Fibroblast of lung (primary cell): ENCODE measurements around the gene TBRG1. TPM values are rescaled to one million over a fixed set of nuclear protein-coding genes. Genes with fewer than 3 reads are reported as not detected.

Source experiments
- DNase-seq, 2 donors: peaks; one replicate each; pipeline versions ENCODE4 v3.0.0 to v3.0.0-alpha.2; 2010; ENCODE audit warnings: low read depth in 2 of 2
- H2AFZ ChIP-seq: 2 replicates; pipeline ENCODE4 v1.5.1; 2012; ENCODE audit warnings: low read length, control low read depth, inconsistent platforms
- H3K27ac ChIP-seq: 2 replicates; pipeline ENCODE4 v1.5.1; 2011; ENCODE audit warnings: low read length, control low read depth; ENCODE audit not compliant: insufficient read depth
- H3K27me3 ChIP-seq: 2 replicates; pipeline ENCODE4 v1.5.1; 2011; ENCODE audit warnings: mild to moderate bottlenecking, low read length; ENCODE audit not compliant: control insufficient read depth, insufficient read depth
- H3K36me3 ChIP-seq: 2 replicates; pipeline ENCODE4 v1.5.1; 2011; ENCODE audit warnings: low read length; ENCODE audit not compliant: control insufficient read depth, insufficient read depth
- H3K4me1 ChIP-seq: 2 replicates; pipeline ENCODE4 v1.5.1; 2011; ENCODE audit warnings: low read length; ENCODE audit not compliant: control insufficient read depth, insufficient read depth; ENCODE audit errors: extremely low read depth
- H3K4me2 ChIP-seq: 2 replicates; pipeline ENCODE4 v1.5.1; 2011; ENCODE audit warnings: low read length, control low read depth; ENCODE audit not compliant: insufficient read depth; ENCODE audit errors: extremely low read depth
- H3K4me3 ChIP-seq, 4 experiments: fragments of 200-600 bp in 1 of 4; sonication (generic) in 1 of 4; replicated peaks in 1 of 4; 2 replicates each; pipeline ENCODE4 v1.5.1; 2011 to 2016; ENCODE audit warnings: low read length in 4 of 4, low read depth in 3 of 4, mild to moderate bottlenecking in 3 of 4, control low read depth in 2 of 4, inconsistent platforms in 1 of 4, mixed read lengths in 1 of 4; ENCODE audit not compliant: insufficient read depth in 1 of 4; ENCODE audit errors: control extremely low read depth in 1 of 4
- H3K79me2 ChIP-seq: 2 replicates; pipeline ENCODE4 v1.5.1; 2012; ENCODE audit warnings: mild to moderate bottlenecking, low read length, inconsistent platforms; ENCODE audit not compliant: control insufficient read depth, insufficient read depth
- H3K9ac ChIP-seq: 2 replicates; pipeline ENCODE4 v1.5.1; 2011; ENCODE audit warnings: mild to moderate bottlenecking, low read length, control low read depth; ENCODE audit not compliant: insufficient read depth
- H3K9me3 ChIP-seq: 2 replicates; pipeline ENCODE4 v1.5.1; 2012; ENCODE audit warnings: low read depth, low read length; ENCODE audit not compliant: control insufficient read depth, insufficient read depth
- H4K20me1 ChIP-seq: 2 replicates; pipeline ENCODE4 v1.5.1; 2011; ENCODE audit warnings: low read length; ENCODE audit not compliant: control insufficient read depth, insufficient read depth; ENCODE audit errors: extremely low read depth
- EZH2 ChIP-seq: IDR thresholded peaks from 2 replicates; pipeline ENCODE4 v1.5.1; 2012; ENCODE audit warnings: low read length, control low read depth, mild to moderate bottlenecking; ENCODE audit errors: missing control alignments
- polyA plus RNA-seq, 2 donors: library from polyadenylated mRNA; depleted of rRNA in 1 of 2; stranded (reverse) in 1 of 2; unstranded in 1 of 2; fragments of >200 nt; gene quantifications; 2 replicates each; pipeline ENCODE4 v1.2.1, GENCODE V29; 2011 to 2012; ENCODE audit warnings: missing spikeins in 1 of 2
- total RNA-seq: library from RNA; depleted of rRNA; stranded (reverse); fragments of >200 nt; gene quantifications from 2 replicates; pipeline ENCODE4 v1.2.1, GENCODE V29; 2014
- TF ChIP-seq, protein P1 (sequence below), 2 donors: IDR thresholded peaks in 1 of 2; conservative IDR thresholded peaks in 1 of 2; 1 replicate in 1 of 2; 2 replicates in 1 of 2; pipeline ENCODE4 v1.5.1; 2011 to 2012; ENCODE audit warnings: low read length in 2 of 2, control low read depth in 1 of 2, inconsistent platforms in 1 of 2, low read depth in 1 of 2, mild to moderate bottlenecking in 1 of 2

Gene TBRG1
- total and polyA plus RNA-seq, 2 donors (not counting 1 experiment from before 2014, with no cell fraction given) = 31.0 to 36.2 TPM

DNA sequence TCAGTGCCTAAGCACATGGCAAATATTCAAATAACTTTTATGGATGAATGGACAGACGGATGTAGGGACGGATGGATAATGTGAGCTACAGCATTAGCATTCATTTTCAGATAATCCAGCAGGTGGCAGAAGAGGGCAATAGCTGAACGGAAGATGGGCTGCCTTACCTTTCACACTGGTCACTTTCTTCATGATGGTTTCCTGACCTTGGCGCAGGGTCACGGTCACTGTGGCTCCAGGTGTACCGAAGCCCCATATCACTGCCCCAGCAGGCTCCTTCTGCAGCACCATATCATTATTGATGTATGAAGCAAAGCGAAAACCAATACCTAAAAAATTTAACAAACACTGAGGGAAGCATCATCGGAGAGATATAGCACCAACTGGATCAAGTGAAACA lies 46.5 kb downstream of the TBRG1 start:
- H3K36me3 ChIP-seq = no peaks in the 10 kb centered on the region
- H3K4me3 ChIP-seq = no peak overlapping the region
- no peaks in the 10 kb centered on the region for H4K20me1 ChIP-seq
- no peak overlapping the region for H2AFZ ChIP-seq
- H3K27ac ChIP-seq = no peak overlapping the region
- no peaks in the 10 kb centered on the region for H3K9me3 ChIP-seq
- no peak overlapping the region for H3K9ac ChIP-seq
- no peaks in the 10 kb centered on the region for H3K4me1 ChIP-seq
- DNase-seq = peak; percentile 30 to 60
- no peaks in the 10 kb centered on the region for H3K79me2 ChIP-seq
- no peak for TF ChIP-seq EZH2
- TF ChIP-seq, protein P1, sequence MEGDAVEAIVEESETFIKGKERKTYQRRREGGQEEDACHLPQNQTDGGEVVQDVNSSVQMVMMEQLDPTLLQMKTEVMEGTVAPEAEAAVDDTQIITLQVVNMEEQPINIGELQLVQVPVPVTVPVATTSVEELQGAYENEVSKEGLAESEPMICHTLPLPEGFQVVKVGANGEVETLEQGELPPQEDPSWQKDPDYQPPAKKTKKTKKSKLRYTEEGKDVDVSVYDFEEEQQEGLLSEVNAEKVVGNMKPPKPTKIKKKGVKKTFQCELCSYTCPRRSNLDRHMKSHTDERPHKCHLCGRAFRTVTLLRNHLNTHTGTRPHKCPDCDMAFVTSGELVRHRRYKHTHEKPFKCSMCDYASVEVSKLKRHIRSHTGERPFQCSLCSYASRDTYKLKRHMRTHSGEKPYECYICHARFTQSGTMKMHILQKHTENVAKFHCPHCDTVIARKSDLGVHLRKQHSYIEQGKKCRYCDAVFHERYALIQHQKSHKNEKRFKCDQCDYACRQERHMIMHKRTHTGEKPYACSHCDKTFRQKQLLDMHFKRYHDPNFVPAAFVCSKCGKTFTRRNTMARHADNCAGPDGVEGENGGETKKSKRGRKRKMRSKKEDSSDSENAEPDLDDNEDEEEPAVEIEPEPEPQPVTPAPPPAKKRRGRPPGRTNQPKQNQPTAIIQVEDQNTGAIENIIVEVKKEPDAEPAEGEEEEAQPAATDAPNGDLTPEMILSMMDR (conservative IDR thresholded peaks at IDR 0.05 in 1 of 2, IDR thresholded peaks at IDR 0.05 in 1 of 2; ENCODE audit: low read depth in 1 of 2, low read length in 2 of 2) = peak; percentile 55 to 83
- no peaks in the 10 kb centered on the region for H3K27me3 ChIP-seq
- no peak overlapping the region for H3K4me2 ChIP-seq

DNA sequence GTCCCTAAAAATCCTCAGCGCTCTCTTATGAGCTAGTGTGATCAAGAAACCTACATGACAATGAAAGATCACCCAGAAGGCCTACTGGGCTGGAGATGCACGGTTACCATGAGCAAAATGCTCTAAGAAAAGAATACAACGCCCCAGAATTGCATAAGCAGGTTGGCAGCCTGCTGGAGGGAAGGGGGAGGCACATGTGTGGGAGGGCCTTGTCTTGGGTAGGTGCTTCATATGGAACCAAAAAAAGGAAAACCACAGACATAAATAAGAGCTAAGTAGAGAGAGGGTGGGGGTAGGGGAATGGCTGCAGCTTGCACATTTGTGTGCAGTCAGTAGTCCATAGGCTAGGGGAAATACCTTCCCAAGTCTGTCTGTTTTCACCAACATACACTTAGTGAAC lies 48.1 kb downstream of the TBRG1 start:
- DNase-seq = peak in 1 of 2 donors; percentile 24
- Histone ChIP-seq H3K9ac (no peak overlapping the region), H3K4me3 (no peak overlapping the region), H3K9me3 (no peaks in the 10 kb centered on the region), H3K36me3 (no peaks in the 10 kb centered on the region), H3K79me2 (no peaks in the 10 kb centered on the region), H4K20me1 (no peaks in the 10 kb centered on the region), H3K27ac (no peak overlapping the region), H3K27me3 (no peaks in the 10 kb centered on the region), H2AFZ (no peak overlapping the region), H3K4me1 (peaks cover 3% of the 10 kb centered on the region), H3K4me2 (no peak overlapping the region)
- TF ChIP-seq, protein P1 (conservative IDR thresholded peaks at IDR 0.05 in 1 of 2, IDR thresholded peaks at IDR 0.05 in 1 of 2; ENCODE audit: low read depth in 1 of 2, low read length in 2 of 2) = no peak
- TF ChIP-seq EZH2 = no peak

DNA sequence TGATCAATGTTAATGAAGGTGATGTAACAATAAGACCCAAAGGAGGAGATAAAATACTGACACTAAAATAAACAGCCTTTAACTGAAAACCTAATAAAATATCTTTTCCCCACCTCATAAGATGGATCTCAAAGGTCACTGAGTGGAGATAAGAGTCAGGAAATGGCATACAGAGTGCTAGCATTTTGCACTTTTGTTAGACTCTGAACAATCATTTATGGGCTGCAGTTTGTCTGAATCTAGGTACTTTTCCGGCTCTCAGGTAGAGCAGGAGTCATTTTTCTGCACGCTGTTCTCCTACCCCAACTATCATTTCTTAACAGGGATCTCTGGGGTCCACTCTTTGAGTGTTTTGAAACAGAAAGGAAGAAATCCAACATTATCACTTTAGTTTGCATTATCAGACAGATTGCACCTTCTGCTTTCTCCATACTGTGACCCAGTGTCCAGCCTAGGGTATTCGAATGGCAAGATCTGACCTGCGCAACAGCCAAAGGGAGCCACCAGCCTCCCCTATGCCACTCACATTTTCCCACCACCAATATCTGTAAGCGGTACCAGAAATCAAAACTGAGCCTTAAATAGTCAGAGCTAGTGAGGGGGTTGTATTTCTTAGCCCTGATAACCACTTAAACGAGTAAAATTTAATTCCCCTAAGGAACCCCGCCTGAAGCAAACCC lies 50.0 kb downstream of the TBRG1 start:
- no peaks in the 10 kb centered on the region for H4K20me1 ChIP-seq
- no peaks in the 10 kb centered on the region for H3K36me3 ChIP-seq
- peak overlapping the region; percentile 97 for H3K4me2 ChIP-seq
- no peaks in the 10 kb centered on the region for H3K9me3 ChIP-seq
- H3K9ac ChIP-seq = peak overlapping the region; percentile 92
- no peaks in the 10 kb centered on the region for H3K27me3 ChIP-seq
- DNase-seq = no peak
- no peaks in the 10 kb centered on the region for H3K79me2 ChIP-seq
- TF ChIP-seq EZH2 = no peak
- TF ChIP-seq, protein P1 (conservative IDR thresholded peaks at IDR 0.05 in 1 of 2, IDR thresholded peaks at IDR 0.05 in 1 of 2; ENCODE audit: low read depth in 1 of 2, low read length in 2 of 2) = no peak
- peak overlapping the region; percentile 52 to 80 (median 73) for H3K4me3 ChIP-seq
- H2AFZ ChIP-seq = no peak overlapping the region
- peaks cover 3% of the 10 kb centered on the region for H3K4me1 ChIP-seq
- H3K27ac ChIP-seq = peak overlapping the region; percentile 86
